Measurements from ENCODE around the gene CNGB1.

The CNGB1 gene

GRCh38 chr16:57938936-57939871 lies 31.7 kb downstream of the CNGB1 start:
- TF ChIP-seq CTCF (IDR thresholded peaks at IDR 0.05; ENCODE audit: low read depth, low read length), result no peak
- H3K4me3 ChIP-seq (ENCODE audit: low read depth, low read length), result no peak overlapping the region

GRCh38 chr16:57938484-57938883 lies 32.4 kb downstream of the CNGB1 start:
- no peak overlapping the region for H3K4me3 ChIP-seq (ENCODE audit: low read depth, low read length)
- no peak for TF ChIP-seq CTCF (IDR thresholded peaks at IDR 0.05; ENCODE audit: low read depth, low read length)

- no peak overlapping the region for H3K4me3 ChIP-seq (ENCODE audit: low read depth, low read length)
- no peak for TF ChIP-seq CTCF (IDR thresholded peaks at IDR 0.05; ENCODE audit: low read depth, low read length)
Measured at GRCh38 chr16:57937861-57938260, 33.1 kb downstream of the CNGB1 start.

- no peak overlapping the region for H3K4me3 ChIP-seq (ENCODE audit: low read depth, low read length)
- no peak for TF ChIP-seq CTCF (IDR thresholded peaks at IDR 0.05; ENCODE audit: low read depth, low read length)
Measured at GRCh38 chr16:57935904-57936303, 35.0 kb downstream of the CNGB1 start.

- no peak overlapping the region for H3K4me3 ChIP-seq (ENCODE audit: low read depth, low read length)
- no peak for TF ChIP-seq CTCF (IDR thresholded peaks at IDR 0.05; ENCODE audit: low read depth, low read length)
Measured at GRCh38 chr16:57930533-57930932, 40.4 kb downstream of the CNGB1 start.

- no peak for TF ChIP-seq CTCF (IDR thresholded peaks at IDR 0.05; ENCODE audit: low read depth, low read length)
- H3K4me3 ChIP-seq (ENCODE audit: low read depth, low read length), result no peak overlapping the region
Measured at GRCh38 chr16:57929250-57929649, 41.7 kb downstream of the CNGB1 start.

GRCh38 chr16:57926041-57926440 lies 44.9 kb downstream of the CNGB1 start:
- no peak overlapping the region for H3K4me3 ChIP-seq (ENCODE audit: low read depth, low read length)
- TF ChIP-seq CTCF (IDR thresholded peaks at IDR 0.05; ENCODE audit: low read depth, low read length), result no peak

Measured in WI38 (cell line).